NCI-H2107 treated with DMSO at 0.1 percent for 48 hours (cell line): ENCODE results near the gene PROC.
"Not testable (repeated sequence)": the region's sequence is repeated elsewhere in the genome, so short reads cannot be mapped to it uniquely, and the experiment has no call there.

Experiments
- DNase-seq: peaks from one replicate; lab custom pipeline; 2025; ENCODE audit not compliant: unreplicated experiment; lab: John Stamatoyannopoulos, UW

PROC gene

DNA sequence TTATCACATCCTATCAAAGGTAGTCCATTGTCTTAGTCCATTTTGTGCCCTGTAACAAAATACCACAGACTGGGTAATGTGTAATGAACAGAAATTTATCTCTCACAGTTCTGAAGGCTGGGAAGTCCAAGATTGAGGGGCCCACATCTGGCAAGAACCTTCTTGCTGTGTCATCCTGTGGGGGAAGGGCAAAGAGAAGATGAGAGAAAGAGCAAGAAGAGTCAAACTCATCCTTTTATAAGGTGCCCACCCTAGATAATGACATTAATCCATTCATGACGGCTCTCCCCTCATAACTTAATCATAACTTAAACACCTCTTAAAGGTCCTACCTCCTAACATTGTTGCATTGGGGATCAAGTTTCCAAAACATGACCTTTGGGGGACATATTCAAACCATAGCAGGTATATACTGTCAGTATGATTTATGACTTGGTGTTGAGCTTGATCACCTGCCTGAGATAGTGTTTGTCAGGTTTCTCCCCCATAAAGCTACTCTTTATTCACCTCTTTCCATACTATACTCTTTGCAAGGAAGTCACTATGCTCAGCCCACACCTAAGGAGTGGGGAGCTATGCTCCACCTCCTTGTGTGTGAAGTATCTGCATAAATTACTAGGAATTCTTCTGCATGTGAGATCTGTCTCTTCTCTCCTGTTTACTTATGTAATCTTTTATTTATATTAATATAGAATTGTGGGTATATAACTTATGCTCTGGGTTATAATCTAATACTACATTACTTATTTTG is 25.2 kb upstream of the PROC start:
- no peak for DNase-seq

DNA sequence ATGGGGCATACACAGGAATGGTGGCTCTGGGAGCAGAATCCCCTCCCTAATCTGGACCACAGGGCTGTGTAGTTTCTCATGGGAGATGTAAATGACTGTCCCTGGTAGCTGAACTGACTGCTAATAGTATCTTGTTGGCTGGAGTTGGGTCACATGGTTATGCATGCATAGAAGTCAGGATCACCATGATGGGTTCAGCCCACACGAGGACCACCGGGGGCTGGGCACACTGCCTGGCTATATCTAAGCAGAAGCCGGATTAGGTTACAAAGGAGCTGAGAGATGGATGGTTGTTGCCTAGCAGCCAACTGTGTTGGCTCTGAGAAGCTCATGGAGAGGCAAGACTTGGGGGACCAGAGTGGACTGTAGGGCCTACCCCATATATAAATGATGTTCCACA is 23.7 kb upstream of the PROC start:
- no peak for DNase-seq

GRCh38 chr2:127397568-127398238 is 20.5 kb upstream of the PROC start:
- no peak for DNase-seq

GRCh38 chr2:127398239-127398590 is 20.0 kb upstream of the PROC start:
- DNase-seq = no peak

- DNase-seq = no peak
These were observed 17.7 kb upstream of the PROC start for GRCh38 chr2:127400533-127400896.

GRCh38 chr2:127400897-127401756 is 17.1 kb upstream of the PROC start:
- DNase-seq = no peak

GRCh38 chr2:127401757-127402695 is 16.2 kb upstream of the PROC start:
- no peak for DNase-seq

DNA sequence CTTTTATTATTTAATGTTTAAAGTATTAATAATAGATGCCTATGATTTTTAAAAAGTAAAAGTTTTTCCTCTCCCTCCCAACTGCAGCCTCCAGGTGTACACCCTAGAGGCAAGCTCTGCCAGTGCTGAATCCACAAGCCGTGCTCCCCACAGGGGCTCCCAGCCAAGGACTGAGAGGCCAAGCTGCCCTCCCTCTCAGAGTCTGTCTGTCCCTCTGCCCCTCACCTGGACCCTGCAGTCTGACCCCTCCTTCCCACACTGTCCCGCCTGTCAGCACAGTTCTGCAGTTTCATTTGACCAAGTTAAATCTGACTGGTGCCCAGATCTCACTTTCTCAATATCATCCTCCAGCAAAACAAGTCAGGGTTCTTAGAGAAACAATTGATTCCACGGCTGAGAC is 14.8 kb upstream of the PROC start:
- no peak for DNase-seq

DNA sequence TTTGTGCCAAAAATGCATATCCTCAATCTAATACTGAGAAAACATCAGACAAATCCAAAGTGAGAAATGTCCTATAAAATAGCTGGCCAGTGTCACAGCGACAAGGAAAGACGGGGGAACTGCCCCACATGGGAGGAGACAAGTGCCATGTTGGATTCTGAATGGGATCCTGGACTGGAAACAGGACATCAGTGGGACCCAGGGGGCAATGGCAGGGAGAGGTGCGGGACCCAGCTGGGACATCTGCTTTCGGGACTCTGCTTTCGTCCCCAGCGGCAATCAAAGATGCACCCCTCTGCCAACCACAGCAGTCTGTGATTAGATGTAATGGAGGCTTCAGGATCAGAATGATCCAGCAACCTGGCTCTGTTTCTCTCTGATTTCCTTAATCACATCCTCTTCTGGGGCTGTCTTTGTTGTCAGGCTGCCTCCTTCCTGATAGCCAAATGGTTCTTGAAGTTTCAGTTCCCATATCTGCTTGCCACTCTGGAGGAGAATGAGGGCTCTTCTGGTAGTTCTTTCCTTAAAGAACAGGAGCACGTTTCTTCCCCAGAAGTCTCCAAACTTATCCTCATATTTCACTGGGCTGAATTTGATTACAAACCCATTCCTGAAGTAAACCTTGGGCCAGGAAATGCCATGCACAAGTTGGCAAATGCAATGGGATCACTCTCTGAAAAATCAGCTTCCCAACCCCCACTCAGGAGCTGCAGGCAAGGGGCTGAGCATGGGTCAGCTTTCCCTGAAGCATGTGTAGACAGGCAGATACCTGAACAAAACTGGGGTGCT is 13.6 kb upstream of the PROC start:
- DNase-seq = no peak

- no peak for DNase-seq
These were observed 13.0 kb upstream of the PROC start for GRCh38 chr2:127405255-127405610.

DNA sequence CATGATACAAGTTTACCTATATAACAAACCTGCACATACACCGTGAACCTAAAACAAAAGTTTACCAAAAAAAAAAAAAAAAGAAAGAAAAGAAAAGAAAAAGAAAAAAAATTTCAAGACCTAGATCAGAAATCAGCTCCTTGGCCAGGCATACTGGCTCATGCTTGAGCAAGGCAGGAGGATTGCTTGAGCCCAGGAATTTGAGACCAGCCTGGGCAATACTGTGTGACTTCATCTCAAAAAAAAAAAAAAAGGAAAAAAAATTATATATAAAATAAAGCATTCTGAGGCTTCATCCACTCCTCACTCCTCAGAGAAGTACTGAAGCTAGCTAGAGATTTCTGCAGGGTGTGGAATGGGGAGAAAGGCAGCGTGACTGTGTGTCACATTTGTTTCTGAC is 11.8 kb upstream of the PROC start:
- no peak for DNase-seq

GRCh38 chr2:127407091-127407490 is 11.1 kb upstream of the PROC start:
- DNase-seq = no peak

DNA sequence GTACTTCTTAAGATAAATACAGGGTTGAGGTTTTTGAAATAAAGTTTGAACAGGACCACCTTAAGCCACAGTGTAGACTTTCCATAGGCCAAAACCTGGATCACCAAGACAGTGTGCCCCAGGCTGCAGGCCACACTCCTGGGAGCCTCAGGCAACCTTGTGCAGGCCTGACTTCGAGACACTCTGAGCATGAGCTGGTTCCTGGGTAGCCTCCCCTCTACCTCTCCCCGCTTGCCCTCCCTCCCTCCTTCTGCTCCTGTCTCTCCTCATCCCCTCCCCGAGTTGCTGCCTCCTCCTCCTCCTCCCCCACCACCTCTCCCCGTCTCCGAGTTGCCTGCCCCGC is 10.6 kb upstream of the PROC start:
- DNase-seq = no peak

GRCh38 chr2:127408004-127408806 is 10.0 kb upstream of the PROC start:
- DNase-seq = peak; percentile 48

DNA sequence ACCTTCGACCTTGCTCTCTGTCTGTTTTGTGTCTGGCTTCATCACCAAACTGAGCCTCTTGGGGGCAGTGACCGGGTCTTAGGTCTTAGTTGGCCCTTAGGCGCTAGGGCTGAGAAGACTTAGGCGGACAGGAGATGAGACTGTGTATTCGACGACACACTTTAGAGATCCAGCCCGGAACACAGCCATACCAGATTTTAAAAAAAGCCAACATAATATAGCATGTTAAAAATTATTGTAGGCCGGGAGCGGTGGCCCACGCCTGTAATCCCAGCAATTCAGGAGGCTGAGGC is 9.5 kb upstream of the PROC start:
- no peak for DNase-seq

DNA sequence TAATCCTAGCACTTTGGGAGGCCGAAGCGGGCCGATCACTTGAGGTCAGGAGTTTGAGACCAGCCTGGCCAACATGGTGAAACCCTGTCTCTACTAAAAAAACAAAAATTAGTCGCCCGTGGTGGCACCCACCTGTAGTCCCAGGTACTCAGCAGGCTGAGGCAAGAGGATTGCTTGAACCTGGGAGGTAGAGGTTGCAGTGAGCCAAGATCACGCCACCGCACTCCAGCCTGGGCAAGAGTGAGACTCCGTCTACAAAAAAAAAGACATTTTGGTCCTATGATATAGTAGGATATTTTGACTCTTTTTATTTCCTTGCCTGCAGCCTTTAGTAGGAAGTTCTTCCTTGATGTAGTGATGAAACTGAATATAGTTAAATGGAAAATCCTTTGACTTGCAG is 8.5 kb upstream of the PROC start:
- DNase-seq = not testable (repeated sequence)

DNA sequence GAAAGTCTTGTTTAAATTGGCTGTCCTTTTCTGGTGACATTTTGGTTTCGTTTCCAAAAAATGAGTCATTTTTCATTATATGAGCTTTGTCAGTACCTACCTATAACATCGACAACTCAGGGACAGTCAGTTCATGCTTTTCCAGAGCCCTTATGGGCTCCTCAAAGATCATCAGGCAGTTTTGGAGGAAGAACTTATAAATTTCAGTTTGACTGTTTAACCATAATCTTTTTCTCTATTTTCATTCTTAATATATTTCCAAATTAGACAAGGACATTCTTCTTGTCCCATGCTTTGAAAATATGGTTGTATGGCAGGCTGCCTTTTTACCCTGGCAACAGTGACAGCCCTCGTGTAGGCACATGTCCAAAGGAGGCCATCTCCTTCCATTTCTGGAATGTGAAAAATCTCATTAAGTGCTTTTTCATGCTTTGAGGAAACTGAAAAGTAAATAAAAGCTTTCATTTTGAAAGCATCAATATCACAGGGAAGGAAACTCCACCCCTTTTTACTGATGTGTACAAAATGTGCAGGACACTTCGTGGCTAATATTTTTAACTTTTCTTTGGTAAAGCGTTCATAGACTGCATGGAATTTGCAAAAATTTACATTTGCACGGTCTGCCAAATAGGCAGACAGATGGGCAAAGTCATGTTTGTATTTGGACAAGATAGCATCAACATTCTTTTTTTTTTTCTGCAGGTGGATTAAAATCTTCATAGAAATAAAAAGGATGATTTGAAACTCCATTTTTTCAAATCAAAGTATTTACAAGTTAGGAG is 7.2 kb upstream of the PROC start:
- DNase-seq = no peak

GRCh38 chr2:127411653-127412369 is 6.4 kb upstream of the PROC start:
- no peak for DNase-seq
